NCI-H748 (cell line): ENCODE data around the gene TFF2.

ENCODE experiments used
- DNase-seq: peaks from one replicate; lab custom pipeline; 2025; ENCODE audit not compliant: unreplicated experiment; lab: John Stamatoyannopoulos, UW

The TFF2 gene

DNA sequence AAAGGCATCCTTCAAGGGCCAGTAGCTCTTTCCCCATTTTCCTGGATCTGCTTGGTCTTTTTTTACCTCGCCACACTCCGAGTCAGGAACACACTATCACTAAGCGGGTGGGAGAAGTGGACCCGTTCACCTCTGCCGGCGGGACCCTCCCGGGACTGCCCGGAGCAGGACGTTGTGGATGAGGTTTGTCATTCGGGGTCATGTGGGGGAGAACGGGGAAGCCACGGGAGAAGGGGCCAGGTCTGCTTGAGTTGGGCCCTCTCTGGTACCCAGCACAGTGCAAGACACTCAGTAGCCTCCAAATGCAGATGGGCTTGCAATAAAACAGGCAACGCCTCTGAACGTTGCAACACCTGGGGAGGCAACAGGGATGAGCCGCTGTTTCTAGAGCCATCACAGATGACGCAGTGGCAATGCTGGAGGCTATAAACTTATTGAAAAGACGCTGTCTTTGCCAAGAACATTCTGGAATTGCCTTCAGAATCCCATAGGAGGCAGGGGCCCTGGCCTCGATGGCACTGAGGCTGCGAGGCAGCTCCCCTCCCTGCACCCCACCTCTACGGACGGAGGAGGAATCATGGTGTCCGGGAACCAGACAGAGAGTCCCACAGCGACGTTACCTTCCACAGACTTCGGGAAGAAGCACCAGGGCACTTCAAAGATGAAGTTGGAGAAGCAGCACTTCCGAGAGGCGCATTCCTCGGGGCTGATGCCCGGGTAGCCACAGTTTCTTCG is 3.8 kb downstream of the TFF2 start:
- DNase-seq: no peak

DNA sequence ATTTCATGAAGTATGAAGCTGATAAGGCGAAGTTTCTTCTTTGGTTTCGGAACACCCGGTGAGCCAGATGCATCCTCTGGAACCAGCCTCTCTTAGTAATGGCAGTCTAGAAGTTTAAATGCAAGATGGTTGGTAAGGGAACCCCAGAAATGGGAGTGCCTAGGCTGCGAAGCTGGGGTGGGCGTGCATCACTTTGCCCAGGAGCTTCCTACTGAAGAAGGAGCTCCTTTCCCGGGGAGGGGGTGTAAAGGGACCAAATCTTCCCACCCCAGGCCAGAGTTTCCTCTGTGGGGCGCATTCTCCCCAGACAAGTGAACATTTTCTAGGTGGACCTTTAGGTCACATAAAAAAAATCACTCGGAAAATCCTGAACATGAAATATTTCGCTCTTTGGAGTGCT is 4.4 kb downstream of the TFF2 start:
- DNase-seq: no peak

DNA sequence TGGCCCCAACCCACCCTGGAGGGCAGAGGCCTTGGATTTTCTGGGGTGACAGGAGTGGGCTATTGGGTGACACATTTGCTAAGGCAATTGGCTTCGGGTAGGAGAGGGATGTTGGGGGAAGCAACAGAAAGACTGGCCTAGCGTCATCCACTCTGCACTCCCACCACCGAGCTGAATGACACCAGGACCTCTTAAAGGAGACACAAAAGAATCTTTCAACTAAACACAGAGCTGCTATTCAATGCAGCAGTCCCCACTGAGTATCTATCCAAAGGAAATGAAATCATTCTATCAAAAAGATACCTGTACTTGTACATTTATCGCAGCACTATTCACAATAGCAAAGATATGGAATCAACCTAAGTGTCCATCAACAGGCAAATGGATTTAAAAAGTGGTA is 6.2 kb downstream of the TFF2 start:
- DNase-seq: no peak

DNA sequence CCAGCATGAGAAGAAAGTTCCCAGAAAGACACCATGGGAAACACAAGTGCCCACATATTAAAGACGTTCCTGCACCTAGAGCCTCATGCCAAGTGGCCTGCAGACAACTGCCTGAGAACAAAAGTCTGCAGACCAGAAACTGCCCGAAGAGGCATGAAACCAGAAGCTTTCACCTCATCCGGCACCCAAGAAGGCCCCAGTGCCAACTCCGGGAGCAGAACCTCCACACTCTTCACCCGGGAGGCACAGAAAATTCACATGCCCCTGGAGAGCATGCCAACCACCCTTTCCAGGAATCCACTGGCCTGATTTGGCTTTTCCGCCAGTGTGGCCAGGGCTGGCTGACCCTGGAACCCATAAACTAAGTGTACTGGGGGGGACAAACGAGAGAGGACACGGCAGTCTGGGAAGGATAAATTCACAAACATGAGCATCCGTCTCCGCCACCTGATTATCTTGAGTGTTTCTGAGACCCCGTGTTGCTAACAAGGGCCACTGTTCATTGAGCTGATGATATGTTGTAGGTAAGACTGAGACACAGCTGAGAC is 6.8 kb downstream of the TFF2 start:
- no peak for DNase-seq

DNA sequence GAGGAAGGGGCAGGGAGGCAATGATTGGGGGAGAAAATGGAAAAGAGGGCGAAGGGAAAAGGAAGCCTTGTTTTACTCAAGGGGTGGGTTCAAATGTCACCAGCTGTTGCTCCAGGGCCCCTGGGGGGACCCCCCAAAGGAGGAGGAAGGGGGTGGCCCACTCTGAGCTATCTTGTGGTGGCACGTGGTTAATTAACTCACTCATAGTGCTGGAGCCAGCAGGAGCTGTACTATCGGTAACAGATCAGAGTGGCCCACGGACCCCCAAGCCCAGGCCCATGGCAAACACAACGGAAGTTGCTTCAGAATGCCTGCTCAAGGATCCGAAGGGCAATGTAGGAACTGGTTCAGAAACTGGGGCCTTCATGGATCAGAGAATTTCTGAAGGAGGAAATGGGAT is 7.2 kb downstream of the TFF2 start:
- no peak for DNase-seq

DNA sequence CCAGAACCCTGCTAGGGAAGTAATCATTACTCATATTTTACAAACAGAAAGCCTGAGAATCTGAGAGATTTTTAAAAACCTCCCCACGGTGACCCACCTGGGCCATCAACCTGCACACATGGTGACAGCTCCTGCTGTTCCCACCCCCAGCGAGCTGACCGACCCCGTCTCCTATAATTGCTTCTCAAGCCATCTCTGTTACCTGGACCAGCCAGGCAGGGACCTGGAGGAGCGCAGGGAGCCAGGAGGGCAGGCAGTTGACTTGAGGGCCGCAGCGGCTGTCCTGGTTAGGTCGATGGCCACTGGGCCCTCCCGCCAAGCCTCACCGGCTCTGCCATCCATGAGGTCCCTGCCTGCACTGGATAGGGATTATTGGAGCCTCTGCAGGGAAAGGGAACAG is 7.7 kb downstream of the TFF2 start:
- no peak for DNase-seq

DNA sequence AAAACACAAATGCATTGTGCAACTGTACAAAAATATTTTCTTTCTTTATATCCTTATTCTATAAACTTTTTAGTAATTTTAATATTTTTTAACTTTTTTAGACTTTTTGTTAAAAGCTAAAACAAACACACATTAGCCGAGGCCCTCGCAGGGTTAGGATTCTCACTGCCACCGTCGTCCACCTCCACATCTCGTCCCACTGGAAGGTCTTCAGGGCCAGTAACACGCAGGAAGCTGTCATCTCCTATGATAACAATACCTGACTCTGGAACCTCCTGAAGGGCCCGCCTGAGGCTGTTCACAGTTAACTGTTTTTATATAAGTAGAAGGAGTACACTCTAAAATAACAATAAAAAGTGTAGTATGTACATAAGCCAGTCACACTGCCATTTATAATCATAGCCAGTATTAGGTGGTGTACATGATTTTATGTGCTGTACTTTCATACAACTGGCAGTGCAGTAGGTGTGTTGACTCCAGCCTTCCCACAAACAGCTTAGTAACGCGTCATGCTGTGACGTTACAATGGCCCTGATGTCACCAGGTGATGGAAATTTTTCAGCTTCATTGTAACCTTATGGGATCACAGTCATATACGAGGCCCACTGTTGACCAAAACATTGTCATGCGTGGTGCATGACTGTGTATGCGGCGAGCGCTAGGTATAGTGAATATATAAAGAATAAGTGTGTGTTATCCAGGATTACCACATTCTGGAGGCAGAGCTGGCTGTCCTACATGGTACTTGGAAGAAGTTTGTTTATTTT is 8.8 kb downstream of the TFF2 start:
- peak; percentile 30 for DNase-seq

DNA sequence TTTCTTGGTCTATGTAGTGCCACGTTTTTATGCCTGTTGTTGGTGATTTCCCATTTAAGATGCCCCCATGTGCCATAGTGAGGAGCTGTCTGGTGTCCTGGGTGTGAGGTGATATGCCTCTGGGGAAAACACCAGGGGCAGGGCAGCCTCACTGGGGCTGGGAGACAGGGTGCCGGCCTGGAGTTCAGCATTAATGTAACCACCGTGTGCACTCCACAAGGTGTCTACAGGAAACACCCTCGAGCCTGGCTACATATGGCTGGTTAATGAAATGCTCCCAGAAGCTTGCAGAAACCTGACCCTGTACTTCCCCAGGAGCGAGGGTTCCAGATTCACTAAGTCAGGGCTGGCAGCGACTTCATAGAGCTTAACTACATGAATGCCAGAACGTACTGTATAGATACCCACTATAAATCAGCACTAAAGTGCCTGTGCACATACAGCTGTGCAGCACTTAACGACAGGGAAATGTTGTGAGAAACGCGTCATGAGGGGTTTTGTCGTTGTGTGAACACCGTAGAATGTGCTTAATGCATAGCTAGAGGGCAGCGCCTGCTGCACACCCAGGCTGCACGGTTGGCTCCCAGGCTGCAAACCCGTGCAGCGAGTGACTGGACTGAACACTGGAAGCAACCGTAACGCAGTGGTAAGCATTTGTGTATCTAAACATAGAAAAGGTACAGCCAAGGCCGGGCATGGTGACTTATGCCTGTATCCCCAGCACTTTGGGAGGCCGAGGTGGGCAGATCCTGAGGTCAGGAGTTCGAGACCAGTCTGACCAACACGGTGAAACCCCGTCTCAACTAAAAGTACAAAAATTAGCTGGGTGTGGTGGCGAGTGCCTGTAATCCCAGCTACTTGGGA is 10.4 kb downstream of the TFF2 start:
- DNase-seq: peak; percentile 7

DNA sequence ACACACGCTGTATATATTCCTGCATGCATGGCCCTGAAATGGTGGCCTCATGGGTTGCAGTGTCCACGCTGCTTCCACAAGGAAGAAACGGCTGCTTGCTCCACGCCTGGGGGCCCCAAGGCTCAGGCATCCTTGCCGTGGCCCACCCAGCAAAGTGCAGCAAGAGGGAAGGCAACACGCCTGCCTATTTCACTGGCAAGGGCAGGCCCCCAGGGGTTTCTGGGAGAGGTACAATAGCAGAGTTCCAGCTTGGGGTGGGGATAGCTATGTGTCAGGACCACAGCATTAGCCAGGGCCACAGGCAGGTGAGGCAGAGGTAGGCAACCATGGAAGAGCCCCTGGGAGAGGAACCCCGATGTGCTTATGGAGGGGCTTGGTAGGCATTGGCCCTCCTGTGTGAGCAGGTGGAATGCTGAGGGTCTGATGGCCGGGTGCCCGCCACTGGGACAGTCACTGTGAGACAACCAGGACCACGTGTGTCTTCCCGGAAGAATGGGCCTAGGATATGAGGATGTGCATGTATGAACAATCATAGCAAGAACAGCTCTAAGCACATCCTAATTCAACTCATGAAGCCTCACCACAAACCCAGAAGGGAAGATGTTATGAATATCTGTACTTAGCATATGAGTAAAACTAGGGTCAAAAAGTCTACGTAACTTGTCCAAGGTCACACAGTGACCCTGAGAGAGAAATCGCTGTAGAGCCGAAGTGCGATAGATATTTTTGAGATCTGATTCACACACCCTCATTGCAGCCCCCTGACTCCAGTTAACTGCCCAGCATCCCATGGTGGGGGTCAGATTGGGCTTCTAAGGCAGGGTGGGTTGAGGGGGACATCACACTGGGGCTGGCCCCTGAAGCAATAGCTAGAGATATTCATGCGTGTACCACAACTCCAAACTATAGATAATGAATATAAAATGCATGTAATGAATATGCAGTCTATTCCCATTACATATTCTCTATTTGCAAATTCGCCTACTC is 11.8 kb downstream of the TFF2 start:
- DNase-seq: no peak

DNA sequence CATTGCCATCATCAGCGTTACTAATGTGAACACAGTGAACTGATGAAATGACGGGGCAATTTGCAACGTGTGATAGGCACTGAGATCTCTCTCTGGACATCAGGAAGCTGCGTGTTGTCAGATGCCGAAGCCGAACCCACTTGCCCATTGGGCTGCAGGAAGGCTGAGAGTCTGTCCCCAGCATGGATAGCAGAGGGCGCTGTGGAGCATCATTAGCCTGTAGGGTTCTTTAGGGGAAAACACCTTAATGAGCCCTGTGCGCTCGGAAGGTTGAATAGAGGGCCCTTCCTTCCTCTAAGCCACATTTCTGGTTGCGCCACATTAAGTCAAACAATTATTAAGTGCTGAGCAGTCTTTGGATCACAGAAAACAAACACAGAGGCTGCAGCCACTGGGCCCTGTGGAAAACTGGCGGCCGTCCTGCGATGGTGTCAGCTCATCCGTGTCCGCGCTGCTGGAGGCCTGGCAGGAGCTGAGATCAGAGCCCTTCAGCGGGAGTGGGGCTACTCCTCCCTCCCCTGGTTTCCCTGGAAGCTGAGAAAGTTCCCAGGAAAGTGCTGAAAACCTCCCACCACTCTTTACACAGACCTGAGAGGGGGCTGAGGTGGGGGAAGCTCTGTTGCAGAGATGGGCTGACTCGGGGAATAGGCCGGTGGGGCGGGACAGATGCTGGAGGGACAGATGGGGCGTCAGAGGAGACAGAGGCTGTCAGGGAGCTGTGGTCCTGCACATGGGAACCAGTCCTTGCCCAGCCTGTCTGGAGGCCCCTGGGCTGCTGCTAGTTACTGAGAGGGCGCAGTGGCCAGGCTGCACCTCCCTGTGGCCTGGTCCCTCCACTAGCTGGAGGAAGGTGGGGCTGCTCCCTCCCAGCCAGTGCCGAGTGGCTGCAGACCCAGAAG is 12.7 kb downstream of the TFF2 start:
- DNase-seq: peak; percentile 93

DNA sequence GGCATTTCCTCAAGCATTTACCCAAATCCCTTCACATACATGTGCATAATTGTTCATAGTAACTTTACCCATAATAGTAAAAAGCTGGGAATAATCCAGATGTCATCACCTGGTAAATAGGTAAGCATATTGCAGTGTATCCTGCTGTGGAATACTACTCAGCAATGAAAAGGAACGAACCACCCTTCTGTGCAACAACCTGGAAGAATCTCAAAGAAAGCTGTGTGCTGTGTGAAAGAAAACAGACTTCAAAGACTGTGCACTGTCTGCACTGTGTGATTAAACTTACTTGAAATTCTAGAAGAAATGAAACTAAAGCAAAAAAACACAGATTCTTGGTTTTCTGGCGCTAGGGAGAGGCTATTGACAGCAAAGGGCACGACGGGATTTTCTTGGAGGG is 13.5 kb downstream of the TFF2 start:
- no peak for DNase-seq

DNA sequence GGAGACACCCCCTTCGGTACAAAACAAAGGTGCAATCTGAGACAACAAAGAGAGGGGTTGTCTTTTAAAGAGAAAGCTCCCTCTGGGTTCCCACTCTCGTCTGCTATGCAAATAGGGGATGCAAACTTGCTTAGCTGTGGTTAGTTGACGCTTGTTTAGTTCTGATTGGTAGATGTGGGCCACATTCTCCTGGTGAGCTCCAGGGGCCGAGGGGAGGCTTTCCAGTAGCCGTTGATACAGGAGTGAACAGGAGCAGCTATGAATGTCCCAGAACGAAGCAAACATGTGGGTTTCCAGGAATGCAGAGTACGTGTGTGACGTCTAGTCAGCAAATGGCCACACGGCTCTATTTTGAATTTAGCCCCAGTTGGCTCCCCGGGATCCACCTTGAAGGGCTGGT is 14.7 kb downstream of the TFF2 start:
- peak; percentile 40 for DNase-seq

DNA sequence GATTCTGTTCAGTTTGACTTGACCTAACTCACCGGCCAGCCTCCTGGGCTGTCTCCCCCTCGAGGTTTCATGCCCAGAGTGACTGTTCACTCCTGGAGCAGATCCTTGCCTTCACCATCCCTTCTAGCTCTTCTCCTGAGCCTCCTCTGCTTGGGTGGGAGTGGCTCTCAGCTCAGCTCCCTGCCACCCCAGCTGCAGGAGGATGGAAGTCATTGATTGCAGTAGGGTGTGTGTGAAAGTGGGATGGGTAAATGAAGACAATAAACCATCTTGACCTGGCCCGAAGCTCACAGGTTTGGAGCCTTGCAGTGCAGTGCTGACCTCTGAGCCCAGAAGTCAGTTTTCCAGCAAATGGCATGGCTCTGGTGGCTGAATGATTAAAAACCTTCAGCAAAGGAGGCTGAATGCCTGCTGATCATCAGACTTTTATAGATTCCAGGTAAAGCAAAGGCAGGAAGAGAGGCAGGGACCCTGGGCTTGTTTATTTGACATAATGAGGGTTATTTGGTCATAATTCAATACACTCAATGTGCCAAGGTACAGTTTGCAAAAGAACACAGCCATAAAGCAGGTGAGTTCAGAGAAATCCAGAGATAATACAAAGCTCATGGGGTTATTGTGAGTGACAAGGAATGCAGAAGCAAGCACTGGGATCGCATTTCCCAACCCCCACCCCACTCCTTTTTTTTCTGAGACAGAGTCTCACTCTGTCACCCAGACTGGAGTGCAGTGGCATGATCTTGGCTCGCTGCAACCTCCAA is 18.1 kb downstream of the TFF2 start:
- peak; percentile 16 for DNase-seq

DNA sequence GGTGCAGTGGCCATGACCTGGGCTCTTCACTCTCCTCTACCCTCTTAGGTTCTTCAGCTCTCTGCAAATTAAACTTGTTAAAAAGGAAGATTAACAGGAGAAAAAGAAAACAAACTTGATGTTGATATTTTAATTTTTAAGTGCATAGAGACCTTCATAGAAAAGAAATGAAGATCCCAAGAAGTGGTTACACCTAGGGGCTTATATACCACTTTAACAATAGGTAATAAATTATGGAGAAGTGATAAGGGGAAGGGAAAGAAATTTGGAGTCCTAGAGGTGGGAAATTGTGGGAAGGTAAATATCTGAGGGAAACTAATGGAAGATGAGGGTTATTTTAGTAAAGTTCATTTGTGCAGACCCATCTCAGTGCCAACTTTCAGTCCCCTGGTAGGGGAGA is 19.1 kb downstream of the TFF2 start:
- DNase-seq: no peak

DNA sequence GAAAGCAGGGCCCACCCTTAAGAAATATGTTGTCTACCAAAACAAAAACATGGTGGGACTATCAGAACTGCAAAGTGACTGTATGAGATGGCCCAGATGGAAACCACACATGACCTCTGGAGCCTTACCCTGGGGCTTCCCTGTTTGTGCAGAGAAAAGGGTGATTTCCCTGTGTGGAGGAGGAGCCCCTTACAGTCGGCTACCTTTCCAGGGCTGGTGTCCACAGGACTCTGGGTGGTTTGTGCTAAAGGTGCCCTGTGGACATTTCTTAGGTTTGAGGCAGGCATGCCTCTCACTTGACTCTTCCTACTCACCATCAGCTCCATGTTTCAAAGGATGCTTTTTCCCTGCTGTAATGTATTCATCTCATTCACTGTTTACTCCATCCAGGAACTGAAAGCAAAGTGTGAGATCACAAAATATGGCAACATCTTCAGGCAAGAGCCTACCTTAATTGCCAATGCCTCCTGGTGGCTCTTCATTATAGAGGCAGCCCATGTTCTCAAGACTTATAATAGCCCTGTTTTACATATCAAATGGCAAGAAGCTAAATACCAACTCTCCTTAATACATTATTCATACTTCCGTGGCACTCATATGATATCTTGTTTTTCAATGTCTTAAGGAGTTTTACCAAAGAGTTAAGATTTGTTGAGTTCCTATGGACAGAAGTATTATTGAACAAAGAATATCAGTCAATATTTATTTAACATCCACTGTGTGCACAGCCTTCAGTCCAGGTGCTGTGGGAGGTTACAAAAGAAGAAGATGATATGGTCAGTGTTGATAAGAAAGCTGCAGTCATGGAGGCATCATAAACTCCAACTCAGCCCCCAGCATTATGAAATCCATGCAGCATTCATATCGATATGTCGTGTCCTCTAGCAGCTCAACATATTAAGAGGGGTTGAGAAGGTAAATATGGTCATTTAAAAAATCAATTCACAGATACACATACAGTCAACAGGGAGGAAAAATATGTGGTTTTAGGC is 20.1 kb downstream of the TFF2 start:
- peak; percentile 38 for DNase-seq

DNA sequence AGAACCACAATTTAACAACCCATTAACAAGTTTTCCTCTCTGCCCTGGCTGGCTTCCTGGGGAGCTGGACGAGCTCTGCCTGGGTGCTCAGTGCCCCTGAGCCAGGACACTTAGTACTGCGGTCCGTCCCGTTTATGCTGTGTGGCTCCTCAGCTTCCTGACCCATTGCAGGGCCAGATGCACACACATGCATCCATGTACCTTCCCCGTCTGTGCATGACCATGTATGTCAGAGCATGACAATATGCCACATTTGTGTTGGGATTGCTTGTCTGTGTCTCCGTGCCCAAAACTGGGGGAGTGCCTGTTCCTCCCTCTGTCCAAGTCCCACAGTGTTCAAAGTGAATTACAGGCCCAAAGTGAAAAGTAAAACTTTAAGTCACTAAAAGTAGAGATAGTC is 25.9 kb downstream of the TFF2 start:
- no peak for DNase-seq

DNA sequence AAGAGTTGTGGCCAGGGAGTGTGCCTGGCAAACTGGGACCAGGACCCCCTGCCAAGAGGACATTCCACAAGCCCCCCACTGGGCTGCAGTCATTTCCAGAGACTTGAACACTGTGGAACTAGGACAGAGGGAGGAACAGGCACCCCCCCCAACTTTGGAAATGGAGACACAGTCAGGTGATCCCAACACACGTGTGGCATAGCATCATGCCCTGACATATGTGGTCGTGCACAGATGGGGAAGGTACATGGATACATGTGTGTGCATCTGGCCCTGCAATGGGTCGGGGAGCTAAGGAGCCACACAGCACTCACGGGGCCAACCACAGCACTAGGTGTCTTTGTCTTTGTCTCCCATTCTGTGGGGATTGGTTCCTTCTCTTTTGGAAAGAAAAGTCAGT is 28.9 kb downstream of the TFF2 start:
- DNase-seq: no peak
